Transverse colon (tissue), 4 donors: ENCODE data around the gene PRR5. TPM values are rescaled to one million over a fixed set of nuclear protein-coding genes. Genes with fewer than 3 reads are reported as not detected.

Experiments
- DNase-seq: peaks from one replicate; pipeline ENCODE4 v3.0.0-alpha.2; 2019
- H3K27ac ChIP-seq, 4 donors: fragments of 200-600 bp; sonication (generic); 2 replicates each; pipeline ENCODE4 v1.5.1; 2016 to 2018; ENCODE audit warnings: inconsistent platforms in 4 of 4
- H3K27me3 ChIP-seq: fragments of 200-600 bp; sonication (generic); 2 replicates; pipeline ENCODE4 v1.5.1; 2017; ENCODE audit warnings: inconsistent platforms
- H3K36me3 ChIP-seq, 4 donors: fragments of 200-600 bp; sonication (generic); 2 replicates each; pipeline ENCODE4 v1.5.1; 2017 to 2019; ENCODE audit warnings: inconsistent platforms in 4 of 4
- H3K4me1 ChIP-seq, 4 donors: fragments of 200-600 bp; sonication (generic); 2 replicates each; pipeline ENCODE4 v1.5.1; 2017 to 2020; ENCODE audit warnings: inconsistent platforms in 4 of 4
- H3K4me3 ChIP-seq, 4 donors: fragments of 200-600 bp; sonication (generic); 1 replicate in 1 of 4; 2 replicates in 3 of 4; pipeline versions ENCODE4 v1.5.1 to v1.6.1; 2017 to 2019; ENCODE audit warnings: inconsistent platforms in 4 of 4
- H3K9me3 ChIP-seq, 2 donors: fragments of 200-600 bp; sonication (generic); 2 replicates each; pipeline ENCODE4 v1.5.1; 2017 to 2019; ENCODE audit warnings: inconsistent platforms in 2 of 2
- EP300 ChIP-seq: sonication (generic); formaldehyde crosslinking; IDR thresholded peaks from one replicate; pipeline ENCODE4 v1.6.1; 2017; ENCODE audit warnings: antibody characterized with exemption, low read depth
- POLR2A ChIP-seq: fragments of 450-650 bp; IDR thresholded peaks from one replicate; pipeline ENCODE4 v1.6.1; 2016; ENCODE audit warnings: antibody characterized with exemption, mild to moderate bottlenecking, moderate library complexity
- POLR2AphosphoS5 ChIP-seq, 3 donors: sonication (generic); formaldehyde crosslinking; IDR thresholded peaks; one replicate each; pipeline ENCODE4 v1.6.1; 2016; ENCODE audit warnings: antibody characterized with exemption in 3 of 3
- WGBS, 2 donors: methylation state at CpG; one replicate each; pipeline ENCODE4 v1.1.5; 2018; ENCODE audit warnings: low coverage in 1 of 2; 5-methylcytosine and 5-hydroxymethylcytosine counted together
- in situ Hi-C, 4 donors: fragments of 200-750 bp; cut with MboI; loops; one replicate each; pipeline versions ENCODE4 v1.15.0 to v1.15.1; 2017; ENCODE audit warnings: low sequenced_read_pairs in 3 of 4, low pct_ligation_motif_present in 1 of 4, low pct_unique_long_range_greater_than_20kb in 1 of 4
- intact Hi-C: fragments of 100-400 bp; cut with DNase I; formaldehyde crosslinking; loops from one replicate; pipeline ENCODE4 v1.15.1; 2023; ENCODE audit warnings: low total_unique reads
- total RNA-seq, 4 donors: library from RNA; depleted of rRNA; stranded (reverse); fragments of >200 nt; gene quantifications; one replicate each; pipeline ENCODE4 v1.1.0, GENCODE V29; 2016
- TF ChIP-seq, protein P1 (sequence below), 5 experiments: fragments of 200-600 bp in 3 of 5; fragments of 450-650 bp in 2 of 5; sonication (generic) in 3 of 5; IDR thresholded peaks; 1 replicate in 2 of 5; 2 replicates in 3 of 5; pipeline ENCODE4 v1.5.1; 2016 to 2017; ENCODE audit warnings: antibody characterized with exemption in 5 of 5, inconsistent platforms in 3 of 5, mild to moderate bottlenecking in 2 of 5, moderate library complexity in 1 of 5

Gene PRR5
- total RNA-seq, 4 donors from 2014 or later: 17.7 to 68.3 (median 22.2) TPM

DNA sequence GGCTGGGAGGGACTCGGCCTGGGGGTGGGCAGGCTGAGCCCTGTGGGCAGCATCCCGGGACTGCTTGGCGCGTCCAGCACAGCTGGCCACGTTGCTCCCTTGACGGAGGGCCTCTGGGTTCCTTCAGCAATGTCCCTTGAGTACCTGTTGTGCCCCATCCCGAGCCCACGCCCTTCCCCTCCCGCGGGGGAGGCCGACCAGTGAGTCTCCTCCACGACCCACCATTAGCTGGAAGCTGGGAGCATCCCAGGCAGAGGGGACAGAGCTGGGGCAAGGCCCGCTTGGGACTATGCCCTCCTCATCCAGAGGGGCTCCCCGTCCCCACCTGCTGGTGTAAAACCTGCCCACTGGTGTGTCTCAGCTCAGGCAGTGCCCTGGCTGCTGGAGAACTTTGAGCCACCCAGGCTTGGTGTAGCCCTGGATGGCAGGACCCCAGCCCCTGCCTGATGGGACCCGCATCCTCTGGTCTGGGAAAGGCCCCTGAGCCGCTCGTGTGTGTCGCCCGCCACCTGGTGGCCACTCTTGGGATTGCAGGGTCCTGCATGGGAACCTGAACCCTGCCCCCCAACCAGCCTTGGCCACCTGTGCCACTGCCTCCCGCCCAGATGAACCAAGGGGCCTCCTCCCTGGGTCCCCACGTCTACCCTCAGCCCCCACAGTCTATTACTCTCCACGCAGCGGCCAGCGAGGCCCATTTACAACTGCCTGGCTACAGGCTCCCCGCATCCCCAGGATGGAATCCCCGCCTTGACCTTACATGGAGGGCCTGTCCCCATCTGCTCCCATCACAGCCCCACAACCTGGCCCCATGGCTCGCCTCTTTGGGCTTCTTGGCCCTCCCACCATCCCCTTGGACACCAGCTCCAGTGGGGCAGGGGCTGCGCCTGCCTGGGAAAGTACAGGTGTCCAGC, 33.8 kb downstream of the PRR5 start:
- TF ChIP-seq, protein P1, sequence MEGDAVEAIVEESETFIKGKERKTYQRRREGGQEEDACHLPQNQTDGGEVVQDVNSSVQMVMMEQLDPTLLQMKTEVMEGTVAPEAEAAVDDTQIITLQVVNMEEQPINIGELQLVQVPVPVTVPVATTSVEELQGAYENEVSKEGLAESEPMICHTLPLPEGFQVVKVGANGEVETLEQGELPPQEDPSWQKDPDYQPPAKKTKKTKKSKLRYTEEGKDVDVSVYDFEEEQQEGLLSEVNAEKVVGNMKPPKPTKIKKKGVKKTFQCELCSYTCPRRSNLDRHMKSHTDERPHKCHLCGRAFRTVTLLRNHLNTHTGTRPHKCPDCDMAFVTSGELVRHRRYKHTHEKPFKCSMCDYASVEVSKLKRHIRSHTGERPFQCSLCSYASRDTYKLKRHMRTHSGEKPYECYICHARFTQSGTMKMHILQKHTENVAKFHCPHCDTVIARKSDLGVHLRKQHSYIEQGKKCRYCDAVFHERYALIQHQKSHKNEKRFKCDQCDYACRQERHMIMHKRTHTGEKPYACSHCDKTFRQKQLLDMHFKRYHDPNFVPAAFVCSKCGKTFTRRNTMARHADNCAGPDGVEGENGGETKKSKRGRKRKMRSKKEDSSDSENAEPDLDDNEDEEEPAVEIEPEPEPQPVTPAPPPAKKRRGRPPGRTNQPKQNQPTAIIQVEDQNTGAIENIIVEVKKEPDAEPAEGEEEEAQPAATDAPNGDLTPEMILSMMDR (IDR thresholded peaks at IDR 0.05): peak; percentile 99 to 100 (median 99)
- TF ChIP-seq EP300: no peak
- peaks cover 0 to 10% (median 8%) of the 10 kb centered on the region in 4 donors for H3K4me1 ChIP-seq
- peak; percentile 84 for DNase-seq
- peaks cover 6% of the 10 kb centered on the region for H3K27me3 ChIP-seq
- no peak overlapping the region for H3K27ac ChIP-seq
- intact Hi-C loops (no loop called here), in situ Hi-C loops (loop anchor here in 1 of 4 donors (5.0 kb wide), 1 partner anchor 38 kb away; no protein-coding TSS in a partner anchor)
- no peaks in the 10 kb centered on the region for H3K9me3 ChIP-seq
- H3K4me3 ChIP-seq: no peak overlapping the region
- H3K36me3 ChIP-seq: no peaks in the 10 kb centered on the region
- 43% methylated on average over 22 of the region's 28 CpGs; no CpG with 5 or more reads in 1 of the 2 donors for WGBS, 2 donors

DNA sequence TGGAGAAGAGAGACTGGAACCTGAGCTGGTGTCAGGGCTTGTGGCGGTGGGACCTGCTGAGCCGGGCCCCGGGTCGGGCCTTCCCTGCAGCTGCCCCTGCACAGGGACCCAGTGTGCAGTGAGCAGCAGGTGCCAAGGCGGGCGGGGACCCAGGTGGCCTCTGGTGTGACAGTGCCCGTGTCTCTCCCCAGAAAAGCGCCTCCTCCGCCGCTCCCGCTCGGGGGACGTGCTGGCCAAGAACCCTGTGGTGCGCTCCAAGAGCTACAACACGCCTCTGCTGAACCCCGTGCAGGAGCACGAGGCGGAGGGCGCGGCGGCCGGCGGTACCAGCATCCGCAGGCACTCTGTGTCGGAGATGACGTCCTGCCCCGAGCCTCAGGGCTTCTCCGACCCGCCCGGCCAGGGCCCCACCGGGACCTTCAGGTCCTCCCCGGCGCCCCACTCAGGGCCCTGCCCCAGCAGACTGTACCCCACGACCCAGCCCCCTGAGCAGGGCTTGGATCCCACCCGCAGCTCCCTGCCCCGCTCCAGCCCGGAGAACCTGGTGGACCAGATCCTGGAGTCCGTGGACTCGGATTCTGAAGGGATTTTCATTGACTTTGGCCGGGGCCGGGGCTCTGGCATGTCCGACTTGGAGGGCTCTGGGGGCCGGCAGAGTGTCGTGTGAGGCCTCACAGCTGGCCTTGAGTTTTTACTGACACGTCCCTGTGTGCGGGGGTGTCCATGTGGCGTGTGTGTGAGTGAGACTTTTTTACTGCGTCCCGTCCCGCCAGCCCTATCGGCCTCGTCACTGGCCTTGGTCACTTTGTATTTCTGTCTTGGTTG, 34.8 kb downstream of the PRR5 start:
- in situ Hi-C loops: loop anchor here in 1 of 4 donors (5.0 kb wide), 1 partner anchor 39 kb away; no protein-coding TSS in a partner anchor
- TF ChIP-seq POLR2A: no peak
- no peak for TF ChIP-seq EP300
- TF ChIP-seq, protein P1 (IDR thresholded peaks at IDR 0.05): no peak
- TF ChIP-seq POLR2AphosphoS5 (IDR thresholded peaks at IDR 0.05): no peak
- Histone ChIP-seq H3K4me1 (peaks cover 0 to 10% (median 8%) of the 10 kb centered on the region in 4 donors), H3K9me3 (no peaks in the 10 kb centered on the region), H3K27ac (no peak overlapping the region), H3K36me3 (no peaks in the 10 kb centered on the region), H3K27me3 (peaks cover 6% of the 10 kb centered on the region), H3K4me3 (no peak overlapping the region)
- WGBS, 2 donors: 72% methylated on average over 46 of the region's 52 CpGs; no CpG with 5 or more reads in 1 of the 2 donors
- intact Hi-C loops: no loop called here
- no peak for DNase-seq

DNA sequence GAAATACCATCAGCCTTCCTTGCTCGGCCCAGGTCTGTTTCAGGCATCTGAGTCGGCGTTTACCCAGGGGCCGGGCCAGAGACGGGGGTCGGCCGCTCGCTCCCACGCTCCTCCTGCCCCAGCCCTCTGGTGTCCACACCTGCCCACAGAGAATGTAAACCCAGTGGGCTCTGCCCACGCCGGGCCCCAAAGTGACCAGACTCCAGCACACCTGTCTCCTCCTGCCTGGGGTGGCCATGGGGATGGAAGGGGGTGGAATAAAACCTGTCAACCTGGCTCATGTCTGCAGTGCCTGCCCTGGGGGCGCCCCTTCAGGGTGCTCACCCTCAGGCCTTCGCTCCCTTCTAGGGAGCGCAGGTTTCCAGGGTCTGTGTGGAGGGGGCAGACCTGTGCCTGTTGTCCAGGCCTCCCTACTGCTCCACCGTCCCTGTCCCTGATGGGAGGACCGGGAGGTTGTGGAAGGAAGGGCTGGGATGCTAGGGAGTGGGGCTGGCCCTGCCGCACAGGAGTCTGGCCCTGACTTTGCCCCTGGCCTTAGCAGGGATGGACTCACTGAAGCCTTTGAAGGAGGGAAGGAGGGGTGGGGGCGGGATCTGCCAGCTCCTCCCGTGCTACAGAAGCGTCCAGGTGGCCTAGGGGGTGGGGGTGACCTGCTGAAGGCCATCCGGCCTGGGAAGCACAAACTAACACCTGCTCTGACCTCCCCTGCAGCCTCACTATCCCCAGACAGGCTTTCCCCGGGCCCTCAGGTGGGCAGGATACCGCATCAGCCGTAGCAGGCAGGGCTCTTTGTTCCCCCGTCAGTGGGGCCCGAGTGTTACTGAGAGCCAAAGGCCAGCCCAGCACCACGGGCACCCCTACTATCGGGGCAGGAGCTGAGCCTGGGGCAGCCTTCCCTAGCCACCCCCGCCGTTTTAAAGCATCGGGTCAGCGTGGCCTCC, 35.7 kb downstream of the PRR5 start:
- TF ChIP-seq, protein P1 (IDR thresholded peaks at IDR 0.05): no peak
- TF ChIP-seq POLR2AphosphoS5 (IDR thresholded peaks at IDR 0.05) (no peak), POLR2A (no peak), EP300 (no peak)
- H3K27me3 ChIP-seq: peaks cover 6% of the 10 kb centered on the region
- WGBS, 2 donors: 55% methylated on average over 27 of the region's 32 CpGs; no CpG with 5 or more reads in 1 of the 2 donors
- H3K27ac ChIP-seq: no peak overlapping the region
- H3K36me3 ChIP-seq: no peaks in the 10 kb centered on the region
- H3K4me3 ChIP-seq: no peak overlapping the region
- H3K9me3 ChIP-seq: no peaks in the 10 kb centered on the region
- peaks cover 0 to 10% (median 8%) of the 10 kb centered on the region in 4 donors for H3K4me1 ChIP-seq
- in situ Hi-C loops (loop anchor here in 1 of 4 donors (5.0 kb wide), 1 partner anchor 40 kb away; no protein-coding TSS in a partner anchor), intact Hi-C loops (no loop called here)
- DNase-seq: no peak
